DMS153 (cell line): ENCODE data around the gene C1QTNF6.

Experiments used
- DNase-seq: peaks from one replicate; lab custom pipeline; 2025; lab: John Stamatoyannopoulos, UW

Gene C1QTNF6

DNA sequence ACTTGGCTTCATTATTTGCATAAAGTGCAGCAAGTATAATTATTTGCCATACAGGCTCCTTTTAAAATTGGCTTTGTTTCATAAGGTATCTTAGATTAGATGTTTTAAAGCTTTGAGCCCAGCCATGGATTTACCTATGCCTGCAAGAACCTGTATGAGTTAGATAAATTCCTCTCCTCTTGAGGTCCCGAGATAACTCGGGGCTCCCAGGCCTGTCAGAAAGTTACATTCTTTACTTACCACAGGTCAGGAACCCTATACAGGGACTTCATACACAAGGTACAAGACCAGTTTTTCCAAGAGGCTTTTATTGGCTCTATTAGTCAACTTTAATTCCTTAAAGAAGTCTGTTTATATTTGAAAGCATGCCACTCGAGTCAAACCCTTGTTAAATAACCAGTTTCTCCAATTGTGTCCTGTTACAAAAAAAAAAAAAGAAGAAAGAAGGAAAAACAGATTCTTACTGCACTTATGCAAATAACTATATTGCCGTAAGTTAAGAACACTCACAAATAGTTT lies 2.3 kb upstream of the C1QTNF6 start:
- DNase-seq = no peak

DNA sequence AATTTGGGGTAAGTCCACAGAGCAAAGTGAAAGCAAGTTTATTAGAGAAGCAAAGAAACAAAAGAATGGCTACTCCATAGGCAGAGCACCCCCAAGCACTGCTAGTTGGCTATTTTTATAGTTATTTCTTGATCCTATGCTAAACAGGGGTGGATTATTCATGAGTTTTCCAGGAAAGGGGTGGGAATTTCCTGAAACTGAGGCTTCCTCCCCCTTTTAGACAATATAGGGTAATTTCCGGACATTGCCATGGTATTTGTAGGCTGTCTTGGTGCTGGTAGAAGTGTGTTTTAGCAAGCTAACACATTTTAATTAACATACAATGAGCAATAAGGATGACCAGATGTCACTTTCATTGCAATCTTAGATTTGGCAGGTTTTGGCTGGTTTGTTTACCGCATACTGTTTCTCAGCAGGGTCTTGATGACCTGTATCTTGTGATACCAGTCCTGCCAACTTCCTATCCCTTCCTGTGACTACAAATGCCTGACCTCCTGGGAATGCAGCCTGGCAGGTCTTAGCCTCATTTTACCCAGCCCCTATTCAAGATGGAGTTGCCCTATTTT lies 937 bp upstream of the C1QTNF6 start:
- DNase-seq = no peak

DNA sequence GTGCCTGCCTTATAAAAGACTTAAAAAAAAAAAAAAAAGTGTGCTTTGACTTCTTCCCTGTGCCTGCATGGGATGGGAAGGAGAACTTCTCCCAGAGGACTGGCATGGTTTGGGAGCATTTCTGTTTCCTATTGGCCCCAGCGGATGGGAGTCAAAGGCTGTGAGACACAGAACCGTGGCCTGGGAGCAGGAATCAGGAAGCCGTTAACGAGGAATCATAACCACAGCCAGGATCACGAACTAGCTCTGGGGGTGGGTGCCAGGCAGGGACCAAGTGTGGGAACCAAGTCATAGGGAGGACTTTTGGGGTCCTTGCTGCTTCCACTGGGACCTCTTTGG lies 526 bp downstream of the C1QTNF6 start:
- peak; percentile 38 for DNase-seq

DNA sequence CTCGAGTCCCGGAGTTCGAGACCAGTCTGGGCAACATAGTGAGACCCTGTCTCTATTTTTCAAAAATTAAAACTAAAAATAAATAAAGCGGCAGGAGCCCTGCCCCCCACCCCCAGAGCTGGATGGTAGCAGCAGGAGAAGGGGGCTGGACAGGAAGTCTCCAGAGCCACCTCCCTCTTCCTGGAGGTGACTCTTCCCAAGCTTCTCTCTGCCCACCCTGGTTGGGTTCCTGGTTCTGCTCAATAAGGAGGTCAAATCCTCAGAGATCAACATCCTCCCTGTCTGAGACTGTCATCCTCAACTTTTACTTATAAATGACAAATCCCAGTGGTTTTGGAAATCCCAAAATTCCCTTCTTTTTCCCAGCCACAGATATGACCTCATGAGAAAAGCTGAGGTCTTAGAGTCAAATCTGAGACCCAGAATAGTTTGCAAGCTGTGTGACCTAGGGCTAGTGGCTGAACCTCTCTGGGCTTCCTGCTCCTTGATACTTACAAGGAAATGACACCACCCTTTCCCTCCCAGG lies 987 bp downstream of the C1QTNF6 start:
- no peak for DNase-seq

DNA sequence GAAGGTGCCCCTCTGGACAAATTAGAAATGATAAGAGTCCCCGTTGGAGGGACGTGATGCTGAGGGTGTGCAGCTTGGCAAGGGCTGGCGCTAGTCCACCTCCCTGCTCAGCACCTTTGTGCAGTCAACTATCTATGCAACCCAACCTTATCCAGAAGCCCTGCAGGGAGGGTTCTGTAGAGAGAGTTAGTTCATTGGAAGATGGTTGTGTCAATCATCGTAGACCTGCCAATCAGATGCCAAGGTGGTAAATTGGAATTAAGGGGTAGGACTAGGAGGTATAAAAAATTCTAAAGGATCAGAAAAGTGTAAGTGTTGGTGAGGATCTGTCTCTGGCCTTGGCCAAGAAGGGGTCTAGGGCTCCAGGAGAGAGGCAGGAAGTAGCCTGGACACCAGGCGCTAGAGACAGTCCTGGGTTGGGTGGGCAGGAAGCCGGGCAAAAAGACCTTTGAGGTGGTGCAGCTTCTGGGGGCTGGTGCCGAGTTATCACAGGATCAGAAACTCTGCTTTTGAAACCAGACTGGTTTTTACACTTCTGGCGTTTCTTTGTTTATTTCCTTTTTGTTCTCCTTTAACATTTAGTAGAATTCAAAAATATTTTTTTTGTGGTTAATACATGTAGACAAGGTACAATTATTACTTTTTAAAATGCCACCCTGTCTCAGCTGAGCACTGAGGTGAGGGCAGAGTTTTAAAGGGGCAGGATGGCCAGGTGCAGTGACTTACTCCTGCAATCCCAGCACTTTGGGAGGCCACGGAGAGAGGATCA lies 1.6 kb downstream of the C1QTNF6 start:
- peak; percentile 77 for DNase-seq

DNA sequence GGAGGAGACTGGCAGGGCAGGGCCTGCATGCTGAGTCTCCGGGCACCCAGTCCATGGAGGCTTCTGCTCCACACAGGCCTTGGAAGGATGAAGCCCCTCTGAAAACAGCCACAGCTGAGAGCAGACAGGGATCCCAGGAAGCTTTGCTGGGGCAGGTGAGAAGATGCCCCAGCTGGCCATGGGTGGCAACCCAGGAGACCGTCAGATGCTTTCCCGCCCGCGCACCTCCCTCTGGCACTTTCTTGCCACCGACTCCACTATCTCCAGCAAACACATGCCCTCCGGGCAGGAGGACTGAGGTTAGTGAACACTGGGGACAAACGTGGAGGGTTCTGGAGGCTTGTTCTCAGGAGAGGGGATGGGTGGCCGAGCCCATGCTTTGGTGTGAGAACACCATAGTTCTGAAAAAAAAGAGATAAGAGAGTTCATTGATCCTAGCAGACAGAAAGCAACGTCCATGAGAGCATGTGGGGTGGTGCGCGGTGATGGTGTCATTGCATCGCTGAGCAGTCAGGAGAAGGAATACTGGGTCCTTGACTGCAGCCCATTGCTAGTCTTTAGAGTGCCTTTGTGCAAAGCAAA lies 2.3 kb downstream of the C1QTNF6 start:
- no peak for DNase-seq

DNA sequence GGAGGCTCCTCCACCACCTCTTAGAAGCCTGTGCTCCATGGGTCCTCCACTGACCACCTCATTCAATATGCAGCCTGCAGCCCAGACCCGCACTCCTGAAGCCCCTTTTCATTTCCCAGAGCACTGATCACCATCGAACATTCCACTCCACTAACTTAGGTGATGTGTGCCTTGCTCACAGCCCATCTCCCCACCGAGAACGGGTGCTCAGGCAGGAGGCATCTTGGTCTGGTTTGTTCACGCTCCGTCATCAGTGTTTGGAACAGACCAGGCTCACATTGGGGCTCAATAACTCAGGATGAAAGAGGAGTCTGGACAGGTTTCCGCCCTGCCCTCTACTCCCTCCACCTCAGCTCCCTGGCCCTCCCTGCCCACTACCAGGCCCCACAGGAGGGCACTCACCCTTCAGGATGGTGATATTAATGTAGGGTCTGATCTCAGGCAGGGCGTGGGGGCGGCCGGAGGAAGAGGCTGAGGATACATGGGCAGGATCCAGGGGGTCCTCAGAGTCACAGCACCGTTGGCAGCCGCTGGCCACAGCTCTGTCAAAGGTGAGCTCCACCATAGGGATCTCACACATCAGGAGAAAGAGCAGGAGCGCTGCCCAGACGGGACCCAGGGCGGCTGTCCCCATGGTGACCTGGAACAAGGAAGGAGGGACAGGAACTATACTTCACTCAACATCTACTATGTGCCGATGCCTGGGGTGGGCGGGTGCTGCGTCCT lies 3.1 kb downstream of the C1QTNF6 start:
- no peak for DNase-seq

DNA sequence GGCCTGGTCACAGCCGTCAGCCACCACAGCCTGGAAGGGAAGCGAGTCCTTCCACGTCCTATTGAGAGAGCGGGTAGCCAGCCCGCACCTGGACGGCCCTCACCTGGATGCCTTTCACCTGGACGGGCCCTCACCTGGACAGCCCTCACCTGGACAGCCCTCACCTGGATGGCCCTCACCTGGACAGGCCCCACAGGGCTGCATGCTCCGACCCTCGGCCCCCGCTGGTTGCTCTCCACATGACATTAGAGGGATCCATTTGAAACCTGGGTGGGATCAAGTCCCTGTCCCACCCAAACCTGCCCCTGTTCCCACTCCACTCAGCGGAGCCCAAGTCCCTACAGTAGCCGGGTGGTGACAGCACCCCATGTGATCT lies 3.7 kb downstream of the C1QTNF6 start:
- DNase-seq = no peak

DNA sequence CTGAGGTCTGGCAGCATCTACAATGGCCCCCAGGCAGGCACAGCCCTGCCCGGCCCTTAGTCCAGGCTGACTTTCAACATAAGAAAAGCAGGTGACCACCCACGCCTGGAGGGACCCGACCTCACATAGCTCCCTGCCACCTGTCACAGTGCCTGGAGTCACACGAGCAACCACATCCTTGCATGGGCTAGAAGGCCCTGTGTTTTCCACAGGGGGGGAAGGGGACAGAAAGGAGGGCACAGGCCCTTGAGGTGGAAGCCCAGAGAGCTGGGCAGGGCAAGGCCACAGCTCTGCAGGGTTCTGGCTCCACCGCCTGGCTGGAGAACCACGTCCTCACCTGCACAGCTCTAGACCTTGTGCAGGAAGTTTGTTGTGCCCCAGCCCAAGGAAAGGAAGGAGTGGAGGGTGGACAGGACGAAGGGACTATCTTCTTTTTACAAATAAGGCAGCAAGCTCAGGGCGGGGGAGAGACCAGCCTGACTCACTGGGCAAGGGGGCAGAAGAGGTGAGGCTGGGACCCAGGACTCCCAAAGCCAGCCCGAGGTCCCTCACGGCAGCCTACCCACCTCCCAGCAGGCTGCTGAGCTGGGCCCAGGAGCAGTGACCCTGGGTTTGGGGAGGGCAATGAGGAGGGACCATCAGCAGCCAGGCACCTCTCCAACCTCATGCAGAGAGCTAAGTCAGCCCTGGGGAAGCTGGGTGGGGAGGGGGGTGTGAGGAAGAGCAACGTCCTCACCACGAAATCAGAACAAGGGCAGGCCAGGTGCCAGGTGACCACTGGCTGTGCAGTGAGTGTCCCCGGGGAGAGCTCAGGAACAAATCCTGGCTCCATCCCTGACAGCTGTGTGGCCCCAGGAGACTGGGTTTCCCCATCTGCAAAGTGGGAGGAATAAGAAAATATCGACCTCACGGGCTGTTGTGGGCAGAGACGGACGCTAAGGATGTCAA lies 4.3 kb downstream of the C1QTNF6 start:
- DNase-seq = no peak

DNA sequence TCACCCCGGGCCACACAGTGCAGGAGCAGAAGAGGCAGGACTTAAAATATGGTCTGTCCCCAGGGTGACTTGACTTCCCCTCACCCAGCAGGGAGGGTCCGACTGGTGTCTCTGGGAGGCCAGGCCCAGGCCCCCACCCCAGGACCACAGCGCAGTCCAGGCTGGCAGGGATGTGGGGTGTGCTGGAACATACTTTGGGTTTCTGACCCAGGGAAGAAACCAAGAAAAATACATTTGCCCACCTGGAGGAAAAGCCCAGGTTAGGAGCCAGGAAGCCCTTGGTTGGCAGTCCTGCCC lies 5.2 kb downstream of the C1QTNF6 start:
- no peak for DNase-seq

DNA sequence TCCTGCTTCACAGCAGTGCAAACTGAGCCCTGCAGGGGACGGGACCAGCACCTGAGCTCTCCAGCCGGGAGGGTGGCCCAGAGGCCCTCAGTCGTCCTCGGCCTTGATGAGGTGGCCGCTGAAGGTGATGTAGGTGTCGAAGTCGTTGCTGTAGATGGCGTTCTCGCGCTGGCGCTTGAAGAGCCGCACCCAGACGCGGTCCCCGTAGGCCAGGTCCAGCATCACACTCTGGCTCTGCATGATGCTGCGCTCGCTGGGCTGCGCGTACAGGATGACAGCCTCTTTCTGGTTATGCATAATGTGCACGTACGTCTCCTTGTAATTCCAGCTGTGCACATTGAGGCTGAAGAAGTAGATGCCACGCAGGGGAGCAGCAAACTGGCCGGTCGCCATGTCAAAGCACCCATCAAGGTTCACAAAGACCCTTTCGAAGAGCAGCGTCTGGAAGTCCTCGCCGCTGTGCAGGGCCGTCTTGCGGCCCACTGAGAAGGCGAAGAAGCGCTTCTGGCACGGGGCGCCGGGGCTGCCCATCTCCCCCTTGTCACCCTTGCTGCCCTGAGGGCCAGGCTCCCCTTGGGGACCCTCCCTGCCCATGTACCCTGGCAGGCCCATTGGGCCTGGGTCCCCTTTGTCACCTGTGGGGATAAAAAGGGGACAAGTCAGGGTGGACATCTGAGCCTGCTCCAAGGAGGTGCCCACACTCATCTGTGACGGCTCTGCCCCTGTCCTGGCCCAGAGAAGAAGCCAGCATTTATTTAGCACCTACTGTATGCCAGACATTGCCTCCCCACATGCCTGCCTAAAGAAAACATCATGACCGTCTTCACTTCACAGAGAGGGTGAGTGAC lies 5.7 kb downstream of the C1QTNF6 start:
- DNase-seq = no peak

DNA sequence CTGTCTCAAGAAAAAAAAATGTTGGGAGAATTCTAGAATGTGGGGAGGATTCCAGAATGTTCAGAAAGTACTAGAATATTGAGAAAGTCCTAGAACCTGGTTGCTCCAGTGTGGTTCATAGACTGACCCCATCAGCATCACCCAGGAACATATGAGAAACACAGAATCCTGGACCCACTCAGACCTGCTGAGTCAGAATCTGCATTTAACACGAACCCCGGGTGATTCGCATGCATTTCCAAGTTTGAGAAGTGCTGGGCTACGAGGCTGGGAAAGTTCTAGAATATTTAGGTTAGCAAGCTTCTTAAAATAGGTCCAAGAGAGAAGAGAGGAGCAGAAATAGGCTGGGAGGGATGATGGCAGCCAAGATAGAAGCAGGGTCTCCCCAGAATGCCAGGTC lies 6.4 kb downstream of the C1QTNF6 start:
- no peak for DNase-seq

DNA sequence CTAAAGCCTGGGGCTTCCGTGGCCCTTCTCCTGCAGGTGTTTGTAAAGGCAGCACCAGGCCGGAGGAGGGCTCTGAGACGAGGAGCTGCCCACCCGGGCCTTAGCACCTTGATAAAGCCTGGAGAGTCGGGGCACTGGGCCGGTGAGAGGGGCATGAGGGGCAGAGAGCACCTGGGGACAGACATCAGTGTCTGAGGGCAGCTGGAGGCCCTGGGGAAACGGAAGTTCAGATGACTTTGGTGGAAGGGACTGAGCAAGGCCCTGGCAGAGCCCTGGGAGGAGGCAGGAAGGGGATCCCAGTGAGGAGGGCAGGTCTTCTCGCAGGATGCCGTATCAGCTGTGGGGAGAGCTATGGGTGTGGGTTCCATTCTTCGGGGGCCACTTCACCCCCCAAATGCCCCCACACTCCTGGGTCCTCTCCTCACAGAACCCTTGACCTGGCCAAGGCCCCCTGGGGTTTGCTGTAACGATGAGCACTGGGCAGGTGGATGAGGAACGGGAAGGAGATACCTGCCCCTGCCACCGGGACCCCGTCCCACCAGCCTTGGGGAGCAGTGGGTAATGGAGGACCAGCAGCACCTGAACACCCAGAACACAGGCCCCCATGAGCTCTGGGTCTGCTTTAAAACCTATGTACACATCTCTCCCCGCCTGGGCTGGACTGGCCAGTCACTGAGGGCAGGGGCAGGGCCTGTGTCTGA lies 7.4 kb downstream of the C1QTNF6 start:
- no peak for DNase-seq

DNA sequence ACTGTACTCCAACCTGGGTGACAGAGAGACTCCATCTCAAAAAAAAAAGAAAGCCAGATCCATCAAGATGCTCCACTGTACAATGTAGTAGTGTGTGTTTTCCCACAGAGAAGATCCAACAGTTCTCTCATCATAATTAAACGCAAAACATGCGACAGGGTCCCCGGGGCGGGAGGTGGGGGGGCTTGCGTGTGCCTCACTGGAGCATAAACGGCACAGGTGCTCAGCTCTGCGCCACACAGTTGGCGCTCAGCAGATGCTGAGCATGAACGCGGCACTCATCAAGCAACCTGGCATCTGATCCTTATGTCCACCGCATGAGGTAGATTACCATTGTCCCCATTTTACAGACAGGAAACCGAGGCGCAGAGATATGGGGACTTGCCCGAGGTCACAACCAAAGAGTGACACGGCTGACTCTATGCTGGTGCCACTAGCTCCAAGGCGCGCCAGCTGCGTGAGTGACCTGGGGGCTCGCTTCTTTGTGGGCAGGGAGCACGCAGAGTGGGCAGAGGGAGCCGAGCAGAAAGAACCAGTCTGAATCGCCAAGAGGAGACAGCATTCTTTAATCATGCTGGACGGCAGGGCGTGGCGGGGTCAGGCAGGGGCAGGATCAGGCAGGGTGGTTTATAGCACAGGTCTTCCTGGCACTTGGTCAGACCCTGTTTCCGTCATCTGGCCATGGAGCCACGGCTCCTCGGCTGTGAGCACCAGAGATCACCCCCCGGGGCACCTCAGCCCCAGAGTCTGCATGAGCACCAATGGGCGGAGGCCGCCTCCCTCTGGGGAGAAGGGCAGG lies 8.2 kb downstream of the C1QTNF6 start:
- no peak for DNase-seq

DNA sequence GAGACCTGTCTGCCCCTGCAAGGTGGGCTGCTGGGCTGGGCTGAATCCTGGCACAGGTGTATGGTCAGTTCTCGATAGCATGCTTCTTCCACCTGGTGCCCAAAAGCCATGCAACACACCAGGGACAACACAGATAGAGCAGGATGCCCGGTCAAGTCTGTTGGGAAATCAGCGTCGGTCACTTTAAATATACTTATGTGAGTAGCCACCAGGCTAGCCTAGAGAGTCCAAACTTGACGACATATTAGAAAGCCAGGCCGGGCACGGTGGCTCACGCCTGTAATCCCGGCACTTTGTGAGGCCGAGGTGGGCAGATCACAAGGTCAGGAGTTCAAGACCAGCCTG lies 8.9 kb downstream of the C1QTNF6 start:
- DNase-seq = no peak

DNA sequence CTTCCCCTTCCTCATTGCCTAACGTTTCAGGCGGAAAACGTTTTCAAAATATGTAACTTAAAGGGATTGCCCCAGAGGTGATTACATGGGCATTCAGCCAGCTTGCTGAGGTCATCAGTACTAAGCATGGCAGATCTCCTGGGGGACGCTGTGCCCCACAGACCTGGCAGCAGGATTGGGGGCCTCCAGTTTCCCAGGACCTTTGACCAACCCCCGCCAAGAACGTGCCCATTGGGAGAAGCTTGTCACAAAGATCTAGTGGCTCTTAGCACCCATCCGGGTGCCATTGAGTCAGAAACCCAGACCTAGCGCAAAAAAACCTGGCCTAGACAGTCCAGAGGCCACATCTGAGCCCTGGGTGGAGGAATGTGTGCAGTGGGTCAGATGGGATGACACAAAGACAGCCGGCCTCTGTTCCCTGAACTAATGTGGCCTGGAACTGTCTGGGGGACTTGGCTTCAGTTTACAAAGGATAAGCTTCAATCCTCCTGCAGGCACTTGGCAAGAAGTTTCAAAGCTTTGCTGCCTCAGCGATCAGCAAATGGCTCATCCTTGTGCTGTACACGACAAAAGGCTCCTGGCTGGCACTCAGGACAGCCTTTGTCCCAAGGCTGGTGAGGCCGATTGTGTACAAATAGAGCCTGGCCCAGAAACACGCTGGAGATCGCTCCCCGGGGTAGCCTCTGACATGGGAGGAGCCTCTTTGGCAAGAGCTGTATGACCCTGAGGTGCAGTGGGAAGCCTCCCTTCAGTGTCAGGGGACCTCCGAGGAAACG lies 9.5 kb downstream of the C1QTNF6 start:
- DNase-seq = no peak

DNA sequence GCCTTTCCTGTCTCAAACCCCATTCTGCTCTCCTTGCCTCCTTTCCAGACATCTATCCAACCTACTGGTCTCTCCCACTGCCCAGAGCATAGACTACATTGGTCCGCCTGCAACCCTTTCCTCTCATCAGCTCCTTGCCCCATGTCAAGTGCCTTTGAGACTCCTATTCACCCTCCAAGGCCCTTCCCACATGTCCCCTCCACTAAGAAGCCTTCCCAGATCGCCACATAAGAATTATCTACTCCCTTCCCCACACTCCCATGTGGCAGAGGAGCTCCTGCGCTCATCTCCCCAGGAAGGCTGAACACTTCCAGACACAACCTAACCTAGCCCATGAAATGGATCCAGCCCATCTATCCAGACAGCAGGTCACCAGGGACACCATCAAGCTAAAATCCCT lies 10.3 kb downstream of the C1QTNF6 start:
- no peak for DNase-seq

DNA sequence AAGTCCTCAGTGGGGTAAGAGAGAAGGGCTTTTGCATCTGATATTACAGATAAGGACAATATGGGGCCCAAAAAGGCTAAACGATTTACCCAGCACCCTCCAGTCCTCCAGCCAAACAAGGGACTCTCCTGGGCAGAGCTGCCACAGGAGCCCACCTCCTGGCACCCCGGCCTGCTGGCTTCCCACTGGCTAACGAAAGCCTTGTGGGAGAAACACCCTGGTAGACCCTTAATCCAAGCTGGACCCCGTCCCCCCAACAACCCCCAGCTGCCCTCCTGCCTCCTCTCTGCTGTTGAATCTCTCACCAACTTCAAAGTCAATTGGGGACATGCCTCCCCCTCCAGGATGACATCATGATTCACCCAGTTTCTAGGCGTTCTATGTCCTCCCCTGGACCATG lies 10.8 kb downstream of the C1QTNF6 start:
- no peak for DNase-seq
